Measurements from ENCODE around the gene B3GLCT. TPM values are rescaled to one million over a fixed set of nuclear protein-coding genes. Genes with fewer than 3 reads are reported as not detected.
"Not testable (repeated sequence)": the region's sequence is repeated elsewhere in the genome, so short reads cannot be mapped to it uniquely, and the experiment has no call there.

Gene B3GLCT
- total and polyA plus RNA-seq, 9 donors: 4.1 to 10.8 (median 7.9) TPM

- no peak for DNase-seq
- no peak overlapping the region for H3K4me3 ChIP-seq
- intact Hi-C loops (cut with DNase I): no loop called here
- peaks cover under 1% of the 10 kb centered on the region for H3K4me1 ChIP-seq (ENCODE audit: insufficient read depth)
- H3K36me3 ChIP-seq: no peaks in the 10 kb centered on the region
- H3K27me3 ChIP-seq: no peaks in the 10 kb centered on the region
- no peak for TF ChIP-seq CTCF (IDR thresholded peaks at IDR 0.05)
- no peak for TF ChIP-seq EP300 (IDR thresholded peaks at IDR 0.05)
- no peak for TF ChIP-seq POLR2A (IDR thresholded peaks at IDR 0.05)
- H3K27ac ChIP-seq: no peak overlapping the region
- WGBS, 3 donors: 100% methylated on average over 1 of the region's 1 CpG
- no peaks in the 10 kb centered on the region for H3K9me3 ChIP-seq
Observed at GRCh38 chr13:31334547-31334946, 134.8 kb downstream of the B3GLCT start.

GRCh38 chr13:31334994-31335557 is 135.3 kb downstream of the B3GLCT start:
- no peak overlapping the region for H3K4me3 ChIP-seq
- WGBS, 3 donors: 78 to 93% (median 84%) methylated on average over 6 of the region's 6 CpGs
- intact Hi-C loops (cut with DNase I): no loop called here
- no peaks in the 10 kb centered on the region for H3K36me3 ChIP-seq
- H3K27ac ChIP-seq: no peak overlapping the region
- H3K27me3 ChIP-seq: no peaks in the 10 kb centered on the region
- H3K9me3 ChIP-seq: no peaks in the 10 kb centered on the region
- no peak for TF ChIP-seq POLR2A (IDR thresholded peaks at IDR 0.05)
- no peak for TF ChIP-seq CTCF (IDR thresholded peaks at IDR 0.05)
- TF ChIP-seq EP300 (IDR thresholded peaks at IDR 0.05): no peak
- DNase-seq: no peak
- H3K4me1 ChIP-seq (ENCODE audit: insufficient read depth): no peaks in the 10 kb centered on the region

GRCh38 chr13:31339616-31340015 is 139.8 kb downstream of the B3GLCT start:
- H3K36me3 ChIP-seq; H3K4me1 ChIP-seq (ENCODE audit: insufficient read depth); H3K4me3 ChIP-seq; H3K27me3 ChIP-seq; H3K9me3 ChIP-seq; intact Hi-C loops (cut with DNase I); DNase-seq; H3K27ac ChIP-seq: not testable (repeated sequence)
- WGBS, 3 donors: 92 to 97% (median 94%) methylated on average over 7 to 21 of the region's 22 CpGs

- H3K36me3 ChIP-seq; H3K9me3 ChIP-seq; H3K27me3 ChIP-seq; H3K4me3 ChIP-seq; intact Hi-C loops (cut with DNase I); DNase-seq; H3K27ac ChIP-seq; H3K4me1 ChIP-seq (ENCODE audit: insufficient read depth): not testable (repeated sequence)
- 81 to 89% (median 82%) methylated on average over 12 of the region's 12 CpGs for WGBS, 3 donors
Observed at GRCh38 chr13:31340848-31341247, 141.1 kb downstream of the B3GLCT start.

- no peak for DNase-seq
- Histone ChIP-seq H3K27ac (no peak overlapping the region), H3K9me3 (no peaks in the 10 kb centered on the region), H3K4me1 (ENCODE audit: insufficient read depth) (no peaks in the 10 kb centered on the region), H3K27me3 (no peaks in the 10 kb centered on the region), H3K4me3 (no peak overlapping the region), H3K36me3 (no peaks in the 10 kb centered on the region)
- 84 to 90% (median 88%) methylated on average over 2 of the region's 2 CpGs for WGBS, 3 donors
- TF ChIP-seq CTCF (IDR thresholded peaks at IDR 0.05) (no peak), POLR2A (IDR thresholded peaks at IDR 0.05) (no peak), EP300 (IDR thresholded peaks at IDR 0.05) (no peak)
- intact Hi-C loops (cut with DNase I): loop anchor here in 1 of 4 donors (5.0 kb wide), 1 partner anchor 555 kb away; no protein-coding TSS in a partner anchor
Observed at GRCh38 chr13:31346891-31347290, 147.1 kb downstream of the B3GLCT start.

Measured in ovary (tissue), 9 donors.